SK-N-SH treated with all-trans-retinoic acid at 6 μM for 48 hours (cell line): Measurements from ENCODE around the gene OTX2.

ENCODE experiments used
- ATAC-seq: fragments of 200-7000 bp; cut with Tn5 transposase; 3 replicates; pipeline ENCODE4 v1.9.1; 2020; ENCODE audit warnings: mild to moderate bottlenecking, moderate library complexity
- ARNTL ChIP-seq: fragments of 450-650 bp; formaldehyde crosslinking; IDR thresholded peaks from 2 replicates; pipeline ENCODE4 v1.5.0; 2020; ENCODE audit warnings: low read depth, mild to moderate bottlenecking, moderate library complexity, borderline replicate concordance
- BACH2 ChIP-seq: fragments of 250-450 bp; sonication (Bioruptor Pico); IDR thresholded peaks from 2 replicates; pipeline ENCODE4 v1.9.0; 2021; ENCODE audit warnings: mild to moderate bottlenecking, borderline replicate concordance
- CSDC2 ChIP-seq: fragments of 250-450 bp; sonication (Bioruptor Pico); IDR thresholded peaks from 2 replicates; pipeline ENCODE4 v1.5.0; 2020; ENCODE audit warnings: mild to moderate bottlenecking, moderate library complexity
- ESRRG ChIP-seq: fragments of 250-450 bp; sonication (Bioruptor Pico); IDR thresholded peaks from 2 replicates; pipeline ENCODE4 v1.6.1; 2021; ENCODE audit warnings: mild to moderate bottlenecking
- GLIS3 ChIP-seq: fragments of 250-450 bp; sonication (Bioruptor Pico); IDR thresholded peaks from 2 replicates; pipeline ENCODE4 v1.5.0; 2020; ENCODE audit warnings: mild to moderate bottlenecking, moderate library complexity
- ISL1 ChIP-seq: fragments of 250-450 bp; sonication (Bioruptor Pico); IDR thresholded peaks from 2 replicates; pipeline ENCODE4 v2.1.2; 2022; ENCODE audit warnings: mild to moderate bottlenecking, moderate library complexity
- OSR1 ChIP-seq: fragments of 250-450 bp; sonication (Bioruptor Pico); IDR thresholded peaks from 2 replicates; pipeline ENCODE4 v1.8.0; 2022; ENCODE audit warnings: moderate library complexity, mild to moderate bottlenecking, inconsistent platforms
- PPARA ChIP-seq: fragments of 250-450 bp; sonication (Bioruptor Pico); IDR thresholded peaks from 2 replicates; pipeline ENCODE4 v1.5.0; 2020; ENCODE audit warnings: mild to moderate bottlenecking, borderline replicate concordance
- RARB ChIP-seq: fragments of 250-450 bp; sonication (Bioruptor Pico); IDR thresholded peaks from 2 replicates; pipeline ENCODE4 v1.8.0; 2021; ENCODE audit warnings: mild to moderate bottlenecking, moderate library complexity
- SNAI2 ChIP-seq: fragments of 250-450 bp; sonication (Bioruptor Pico); IDR thresholded peaks from 2 replicates; pipeline ENCODE4 v1.5.0; 2020; ENCODE audit warnings: mild to moderate bottlenecking, moderate library complexity
- TCF4 ChIP-seq: fragments of 250-450 bp; sonication (Bioruptor Pico); IDR thresholded peaks from 2 replicates; pipeline ENCODE4 v1.8.0; 2021; ENCODE audit warnings: mild to moderate bottlenecking, moderate library complexity, borderline replicate concordance
- TOX ChIP-seq: fragments of 250-450 bp; sonication (Bioruptor Pico); IDR thresholded peaks from 2 replicates; pipeline ENCODE4 v1.8.0; 2021; ENCODE audit warnings: mild to moderate bottlenecking, moderate library complexity, borderline replicate concordance
- ZC3H10 ChIP-seq: fragments of 250-450 bp; sonication (Bioruptor Pico); IDR thresholded peaks from 2 replicates; pipeline ENCODE4 v1.5.1; 2021; ENCODE audit warnings: mild to moderate bottlenecking, moderate library complexity
- ZFP3 ChIP-seq: fragments of 250-450 bp; sonication (Bioruptor Pico); IDR thresholded peaks from 2 replicates; pipeline ENCODE4 v1.5.0; 2020; ENCODE audit warnings: mild to moderate bottlenecking, moderate library complexity
- ZFP30 ChIP-seq: fragments of 450-650 bp; formaldehyde crosslinking; IDR thresholded peaks from 2 replicates; pipeline ENCODE4 v1.5.0; 2022; ENCODE audit warnings: mild to moderate bottlenecking, moderate library complexity
- ZNF565 ChIP-seq: fragments of 450-650 bp; formaldehyde crosslinking; conservative IDR thresholded peaks from 2 replicates; pipeline ENCODE4 v1.5.0; 2020; ENCODE audit warnings: low read depth, mild to moderate bottlenecking, moderate library complexity
- ZNF70 ChIP-seq: fragments of 450-650 bp; formaldehyde crosslinking; IDR thresholded peaks from 2 replicates; pipeline ENCODE4 v1.5.0; 2020; ENCODE audit warnings: mild to moderate bottlenecking, moderate library complexity
- TF ChIP-seq, protein P1 (sequence below): fragments of 250-450 bp; sonication (Bioruptor Pico); IDR thresholded peaks from 2 replicates; pipeline ENCODE4 v1.8.0; 2020; ENCODE audit warnings: mild to moderate bottlenecking, moderate library complexity, borderline replicate concordance
- TF ChIP-seq, protein P2 (sequence below): fragments of 250-450 bp; sonication (Bioruptor Pico); IDR thresholded peaks from 2 replicates; pipeline ENCODE4 v1.5.0; 2020; ENCODE audit warnings: mild to moderate bottlenecking, moderate library complexity
- TF ChIP-seq, protein P3 (sequence below): fragments of 250-450 bp; sonication (Bioruptor Pico); IDR thresholded peaks from 2 replicates; pipeline ENCODE4 v1.8.0; 2021; ENCODE audit warnings: low read depth, mild to moderate bottlenecking, moderate library complexity, borderline replicate concordance

OTX2 gene

DNA sequence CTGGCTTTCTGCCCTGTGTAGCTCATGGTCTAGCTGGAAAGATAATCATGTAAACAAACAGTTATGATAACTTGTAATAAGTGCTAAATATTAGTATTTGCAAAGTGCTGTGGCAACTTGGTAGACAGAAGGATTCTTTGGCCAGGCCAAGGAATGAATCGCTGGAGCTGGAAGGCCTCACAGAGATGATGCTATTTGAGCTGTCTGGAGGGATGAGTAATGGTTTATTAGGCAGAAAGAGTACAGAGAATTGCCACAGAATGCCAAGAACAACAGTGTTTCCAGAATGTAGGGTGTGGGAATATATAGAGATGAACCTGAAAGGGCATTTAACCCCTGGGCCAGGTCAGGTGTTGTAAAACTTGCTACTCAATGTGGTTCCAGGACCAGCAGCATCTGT is 27.6 kb downstream of the OTX2 start:
- TF ChIP-seq ESRRG (CRISPR knock-in tag) (no peak), TCF4 (no peak), ARNTL (CRISPR knock-in tag) (no peak), OSR1 (no peak), ZNF70 (CRISPR knock-in tag) (no peak)
- TF ChIP-seq, protein P1, sequence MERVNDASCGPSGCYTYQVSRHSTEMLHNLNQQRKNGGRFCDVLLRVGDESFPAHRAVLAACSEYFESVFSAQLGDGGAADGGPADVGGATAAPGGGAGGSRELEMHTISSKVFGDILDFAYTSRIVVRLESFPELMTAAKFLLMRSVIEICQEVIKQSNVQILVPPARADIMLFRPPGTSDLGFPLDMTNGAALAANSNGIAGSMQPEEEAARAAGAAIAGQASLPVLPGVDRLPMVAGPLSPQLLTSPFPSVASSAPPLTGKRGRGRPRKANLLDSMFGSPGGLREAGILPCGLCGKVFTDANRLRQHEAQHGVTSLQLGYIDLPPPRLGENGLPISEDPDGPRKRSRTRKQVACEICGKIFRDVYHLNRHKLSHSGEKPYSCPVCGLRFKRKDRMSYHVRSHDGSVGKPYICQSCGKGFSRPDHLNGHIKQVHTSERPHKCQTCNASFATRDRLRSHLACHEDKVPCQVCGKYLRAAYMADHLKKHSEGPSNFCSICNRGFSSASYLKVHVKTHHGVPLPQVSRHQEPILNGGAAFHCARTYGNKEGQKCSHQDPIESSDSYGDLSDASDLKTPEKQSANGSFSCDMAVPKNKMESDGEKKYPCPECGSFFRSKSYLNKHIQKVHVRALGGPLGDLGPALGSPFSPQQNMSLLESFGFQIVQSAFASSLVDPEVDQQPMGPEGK (CRISPR knock-in tag): no peak
- TF ChIP-seq, protein P2, sequence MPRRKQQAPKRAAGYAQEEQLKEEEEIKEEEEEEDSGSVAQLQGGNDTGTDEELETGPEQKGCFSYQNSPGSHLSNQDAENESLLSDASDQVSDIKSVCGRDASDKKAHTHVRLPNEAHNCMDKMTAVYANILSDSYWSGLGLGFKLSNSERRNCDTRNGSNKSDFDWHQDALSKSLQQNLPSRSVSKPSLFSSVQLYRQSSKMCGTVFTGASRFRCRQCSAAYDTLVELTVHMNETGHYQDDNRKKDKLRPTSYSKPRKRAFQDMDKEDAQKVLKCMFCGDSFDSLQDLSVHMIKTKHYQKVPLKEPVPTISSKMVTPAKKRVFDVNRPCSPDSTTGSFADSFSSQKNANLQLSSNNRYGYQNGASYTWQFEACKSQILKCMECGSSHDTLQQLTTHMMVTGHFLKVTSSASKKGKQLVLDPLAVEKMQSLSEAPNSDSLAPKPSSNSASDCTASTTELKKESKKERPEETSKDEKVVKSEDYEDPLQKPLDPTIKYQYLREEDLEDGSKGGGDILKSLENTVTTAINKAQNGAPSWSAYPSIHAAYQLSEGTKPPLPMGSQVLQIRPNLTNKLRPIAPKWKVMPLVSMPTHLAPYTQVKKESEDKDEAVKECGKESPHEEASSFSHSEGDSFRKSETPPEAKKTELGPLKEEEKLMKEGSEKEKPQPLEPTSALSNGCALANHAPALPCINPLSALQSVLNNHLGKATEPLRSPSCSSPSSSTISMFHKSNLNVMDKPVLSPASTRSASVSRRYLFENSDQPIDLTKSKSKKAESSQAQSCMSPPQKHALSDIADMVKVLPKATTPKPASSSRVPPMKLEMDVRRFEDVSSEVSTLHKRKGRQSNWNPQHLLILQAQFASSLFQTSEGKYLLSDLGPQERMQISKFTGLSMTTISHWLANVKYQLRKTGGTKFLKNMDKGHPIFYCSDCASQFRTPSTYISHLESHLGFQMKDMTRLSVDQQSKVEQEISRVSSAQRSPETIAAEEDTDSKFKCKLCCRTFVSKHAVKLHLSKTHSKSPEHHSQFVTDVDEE (CRISPR knock-in tag): no peak
- ATAC-seq: no peak

DNA sequence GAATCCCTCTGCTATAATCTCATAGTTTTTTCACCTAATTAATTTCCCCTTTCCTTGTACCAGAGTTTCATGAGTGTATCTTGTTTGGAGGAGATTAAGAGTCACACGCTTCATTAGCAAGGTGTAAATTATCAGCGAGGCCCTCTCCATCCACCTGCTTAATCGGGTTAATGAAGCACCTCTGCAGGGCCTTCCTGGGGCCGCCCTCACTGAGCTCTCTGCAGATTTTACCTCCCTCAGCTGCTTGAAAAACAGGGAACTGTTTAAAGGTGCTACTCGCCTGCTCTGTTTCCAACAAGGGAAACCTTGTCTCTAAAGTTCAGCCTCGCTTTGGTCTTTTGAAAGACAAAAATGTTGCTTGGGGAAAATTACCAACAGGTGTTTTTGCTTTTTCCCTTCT is 35.8 kb downstream of the OTX2 start:
- TF ChIP-seq, protein P2 (CRISPR knock-in tag): no peak
- no peak for TF ChIP-seq SNAI2 (CRISPR knock-in tag)
- no peak for TF ChIP-seq PPARA (CRISPR knock-in tag)
- no peak for TF ChIP-seq ZFP3 (CRISPR knock-in tag)
- no peak for ATAC-seq

DNA sequence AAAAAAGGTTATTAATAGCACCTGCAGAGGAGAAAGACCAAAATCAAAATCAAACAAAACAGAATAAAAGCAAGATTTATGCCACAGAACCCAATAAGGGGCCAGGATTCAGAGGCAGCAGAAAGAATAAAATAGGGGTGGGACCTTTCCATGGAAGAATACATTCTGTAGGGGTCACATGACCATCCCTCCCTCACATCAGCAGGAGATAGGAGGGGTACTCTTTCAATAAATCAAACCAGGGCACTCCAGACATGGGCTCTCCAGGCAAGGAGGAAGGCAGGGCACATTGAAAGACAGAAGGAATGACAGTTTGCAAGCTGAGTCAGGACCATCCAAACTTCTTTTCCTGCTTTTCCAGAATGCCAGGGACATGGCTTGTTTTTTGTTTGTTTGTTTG is 39.8 kb downstream of the OTX2 start:
- TF ChIP-seq ESRRG (CRISPR knock-in tag) (no peak), ARNTL (CRISPR knock-in tag) (no peak), TOX (CRISPR knock-in tag) (no peak), ZNF70 (CRISPR knock-in tag) (no peak), OSR1 (no peak)
- TF ChIP-seq, protein P3, sequence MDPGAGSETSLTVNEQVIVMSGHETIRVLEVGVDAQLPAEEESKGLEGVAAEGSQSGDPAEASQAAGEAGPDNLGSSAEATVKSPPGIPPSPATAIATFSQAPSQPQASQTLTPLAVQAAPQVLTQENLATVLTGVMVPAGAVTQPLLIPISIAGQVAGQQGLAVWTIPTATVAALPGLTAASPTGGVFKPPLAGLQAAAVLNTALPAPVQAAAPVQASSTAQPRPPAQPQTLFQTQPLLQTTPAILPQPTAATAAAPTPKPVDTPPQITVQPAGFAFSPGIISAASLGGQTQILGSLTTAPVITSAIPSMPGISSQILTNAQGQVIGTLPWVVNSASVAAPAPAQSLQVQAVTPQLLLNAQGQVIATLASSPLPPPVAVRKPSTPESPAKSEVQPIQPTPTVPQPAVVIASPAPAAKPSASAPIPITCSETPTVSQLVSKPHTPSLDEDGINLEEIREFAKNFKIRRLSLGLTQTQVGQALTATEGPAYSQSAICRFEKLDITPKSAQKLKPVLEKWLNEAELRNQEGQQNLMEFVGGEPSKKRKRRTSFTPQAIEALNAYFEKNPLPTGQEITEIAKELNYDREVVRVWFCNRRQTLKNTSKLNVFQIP: no peak
- TF ChIP-seq, protein P1 (CRISPR knock-in tag): no peak
- no peak for ATAC-seq

DNA sequence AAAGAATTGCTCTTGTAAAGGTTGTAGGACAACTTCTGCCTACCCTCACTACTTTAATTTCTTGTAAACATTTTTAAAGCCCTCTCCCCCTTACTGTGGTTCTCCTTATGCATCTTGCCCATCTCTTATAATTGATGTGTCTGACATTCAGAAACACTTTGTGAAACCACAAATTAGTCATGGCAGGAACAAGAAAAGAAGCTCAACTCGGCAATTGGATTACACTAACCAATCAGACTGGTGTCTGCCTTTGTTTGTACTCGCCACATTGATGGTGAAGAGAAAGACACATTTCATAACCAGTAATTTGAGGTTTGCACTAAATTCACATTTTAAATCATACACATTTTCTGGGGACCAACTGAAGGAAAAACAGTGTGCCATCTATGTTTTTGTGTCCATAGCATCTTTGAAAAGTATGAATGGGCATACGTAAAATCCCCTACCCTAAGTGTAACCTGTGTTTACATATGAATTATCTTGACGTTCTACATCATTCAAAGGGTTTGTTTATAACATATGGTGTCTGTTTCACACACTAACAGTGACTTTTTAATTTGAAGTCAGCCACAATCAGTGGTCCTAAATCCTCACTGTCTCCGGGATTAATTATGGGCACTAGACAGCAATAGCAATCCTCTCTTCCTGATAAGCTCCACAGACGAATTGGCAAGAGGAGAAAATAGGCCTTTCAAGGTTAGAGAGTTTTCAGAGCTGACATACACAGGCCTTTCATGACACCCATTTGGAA is 49.9 kb downstream of the OTX2 start:
- no peak for ATAC-seq
- TF ChIP-seq ZNF565 (CRISPR knock-in tag) (no peak), ZFP30 (no peak), ARNTL (CRISPR knock-in tag) (no peak), GLIS3 (CRISPR knock-in tag) (no peak), OSR1 (no peak), ISL1 (CRISPR knock-in tag) (no peak), BACH2 (no peak), TCF4 (no peak), ZNF70 (CRISPR knock-in tag) (no peak), RARB (CRISPR knock-in tag) (no peak), PPARA (CRISPR knock-in tag) (no peak), ZFP3 (CRISPR knock-in tag) (no peak), ZC3H10 (CRISPR knock-in tag) (no peak), CSDC2 (CRISPR knock-in tag) (no peak)
- TF ChIP-seq, protein P3: no peak
